Right atrium auricular region (tissue), 2 donors: ENCODE measurements around the gene AGAP1. TPM values are rescaled to one million over a fixed set of nuclear protein-coding genes. Genes with fewer than 3 reads are reported as not detected.

Source experiments
- DNase-seq: peaks from one replicate; pipeline ENCODE4 v3.0.0-alpha.2; 2019; ENCODE audit warnings: low spot score
- H3K27ac ChIP-seq, 2 donors: fragments of 200-600 bp; sonication (generic); 1 replicate in 1 of 2; 2 replicates in 1 of 2; pipeline ENCODE4 v1.5.1; 2016 to 2019
- H3K27me3 ChIP-seq, 2 donors: fragments of 200-600 bp; sonication (generic); one replicate each; pipeline versions ENCODE4 v1.5.1 to v1.6.0; 2017 to 2019
- H3K36me3 ChIP-seq: fragments of 200-600 bp; sonication (generic); one replicate; pipeline ENCODE4 v1.5.1; 2016
- H3K4me1 ChIP-seq, 2 donors: fragments of 200-600 bp; sonication (generic); one replicate each; pipeline versions ENCODE4 v1.5.1 to v1.6.0; 2017 to 2019
- H3K4me3 ChIP-seq, 2 donors: fragments of 200-600 bp; sonication (generic); 1 replicate in 1 of 2; 2 replicates in 1 of 2; pipeline ENCODE4 v1.5.1; 2017 to 2019; ENCODE audit warnings: mild to moderate bottlenecking in 1 of 2, moderate library complexity in 1 of 2
- H3K9me3 ChIP-seq, 2 donors: fragments of 200-600 bp; sonication (generic); one replicate each; pipeline ENCODE4 v1.5.1; 2019
- CTCF ChIP-seq, 2 donors: fragments of 200-600 bp; sonication (generic); IDR thresholded peaks; one replicate each; pipeline ENCODE4 v1.5.1; 2019; ENCODE audit warnings: antibody characterized with exemption in 2 of 2
- total RNA-seq, 2 donors: library from RNA; depleted of rRNA; stranded (reverse); fragments of >200 nt; gene quantifications; one replicate each; pipeline ENCODE4 v1.1.0, GENCODE V29; 2016

The AGAP1 gene
- total RNA-seq, 2 donors from 2014 or later = 11.6 to 17.2 TPM

DNA sequence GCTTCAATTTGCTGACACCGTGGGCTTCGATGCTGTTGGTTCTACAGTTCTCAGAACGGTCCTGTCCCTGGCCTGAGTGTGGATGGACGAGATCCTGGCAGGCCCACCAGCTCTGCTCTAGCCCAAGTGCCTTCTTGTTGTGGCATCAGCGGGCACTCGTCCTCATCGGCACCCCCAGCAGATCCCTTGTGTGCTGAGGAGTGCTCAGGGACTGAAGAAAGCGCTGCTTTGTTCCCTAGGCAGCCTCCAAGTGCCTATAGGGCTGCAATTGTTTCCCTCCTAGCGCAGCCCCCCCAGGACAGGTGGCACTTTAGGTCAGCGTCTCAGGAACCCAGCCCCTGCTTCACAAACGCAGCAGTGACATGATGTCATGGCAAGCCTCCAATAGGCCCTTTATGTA, 217.7 kb downstream of the AGAP1 start:
- no peak for TF ChIP-seq CTCF (IDR thresholded peaks at IDR 0.05)
- H3K36me3 ChIP-seq = peaks cover 11% of the 10 kb centered on the region
- DNase-seq = no peak
- no peak overlapping the region for H3K27ac ChIP-seq
- no peak overlapping the region for H3K4me3 ChIP-seq
- no peaks in the 10 kb centered on the region for H3K27me3 ChIP-seq
- no peaks in the 10 kb centered on the region for H3K9me3 ChIP-seq
- H3K4me1 ChIP-seq = no peaks in the 10 kb centered on the region

GRCh38 chr2:235712176-235712575, 218.3 kb downstream of the AGAP1 start:
- Histone ChIP-seq H3K27ac (no peak overlapping the region), H3K4me1 (no peaks in the 10 kb centered on the region), H3K4me3 (no peak overlapping the region), H3K27me3 (no peaks in the 10 kb centered on the region), H3K36me3 (peaks cover 11% of the 10 kb centered on the region), H3K9me3 (no peaks in the 10 kb centered on the region)
- no peak for DNase-seq
- TF ChIP-seq CTCF (IDR thresholded peaks at IDR 0.05) = no peak

- no peak overlapping the region for H3K4me3 ChIP-seq
- no peak for TF ChIP-seq CTCF (IDR thresholded peaks at IDR 0.05)
- H3K27ac ChIP-seq = no peak overlapping the region
- no peaks in the 10 kb centered on the region for H3K4me1 ChIP-seq
- no peak for DNase-seq
- no peaks in the 10 kb centered on the region for H3K27me3 ChIP-seq
- no peaks in the 10 kb centered on the region for H3K9me3 ChIP-seq
- H3K36me3 ChIP-seq = peaks cover 11% of the 10 kb centered on the region
Observed at GRCh38 chr2:235713189-235713588, 219.3 kb downstream of the AGAP1 start.

- Histone ChIP-seq H3K36me3 (peaks cover 7% of the 10 kb centered on the region), H3K4me1 (no peaks in the 10 kb centered on the region), H3K4me3 (no peak overlapping the region), H3K9me3 (no peaks in the 10 kb centered on the region), H3K27me3 (no peaks in the 10 kb centered on the region), H3K27ac (no peak overlapping the region)
- TF ChIP-seq CTCF (IDR thresholded peaks at IDR 0.05) = no peak
- no peak for DNase-seq
Observed at GRCh38 chr2:235715601-235716000, 221.8 kb downstream of the AGAP1 start.

DNA sequence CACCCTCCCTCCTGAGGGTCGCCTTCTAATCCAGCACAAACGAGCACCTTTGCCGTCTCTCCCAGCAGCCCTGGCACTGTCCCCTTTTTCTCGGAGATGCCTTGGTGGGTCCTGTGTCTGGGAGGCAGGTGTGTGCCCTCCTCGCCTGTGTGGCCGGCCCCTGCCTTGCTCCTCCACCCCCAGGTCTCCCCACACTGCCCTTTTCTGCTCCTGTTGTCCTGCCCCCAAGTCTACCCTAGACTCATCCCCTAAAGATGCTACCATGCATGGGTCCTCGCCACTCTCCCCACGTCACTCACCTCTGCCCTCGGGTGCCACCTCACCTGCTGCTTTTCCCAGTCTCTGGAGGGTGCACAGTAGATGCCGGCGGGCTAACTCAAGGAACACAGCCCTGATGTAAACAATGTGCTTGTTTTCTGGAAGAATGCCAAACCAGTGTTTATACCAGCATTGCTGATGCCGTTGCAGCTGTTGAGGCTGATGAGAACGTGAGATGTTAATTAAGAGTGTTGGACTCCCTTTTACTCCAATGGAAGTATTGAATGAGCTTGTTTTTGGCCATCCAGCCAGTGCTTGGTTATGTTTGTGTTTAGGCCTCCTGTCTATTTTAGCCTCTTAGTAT, 223.1 kb downstream of the AGAP1 start:
- no peak for TF ChIP-seq CTCF (IDR thresholded peaks at IDR 0.05)
- Histone ChIP-seq H3K9me3 (no peaks in the 10 kb centered on the region), H3K36me3 (no peaks in the 10 kb centered on the region), H3K27ac (no peak overlapping the region), H3K27me3 (no peaks in the 10 kb centered on the region), H3K4me3 (no peak overlapping the region), H3K4me1 (no peaks in the 10 kb centered on the region)
- no peak for DNase-seq
